H1 (cell line): ENCODE data around the gene SLC27A4. TPM values are rescaled to one million over a fixed set of nuclear protein-coding genes. Genes with fewer than 3 reads are reported as not detected.

Experiments used
- ATF3 ChIP-seq: IDR thresholded peaks from 2 replicates; pipeline ENCODE4 v1.6.1; 2011; ENCODE audit warnings: low read depth, mild to moderate bottlenecking, low read length; ENCODE audit not compliant: insufficient read depth
- BACH1 ChIP-seq: IDR thresholded peaks from 2 replicates; pipeline ENCODE4 v1.6.1; 2012; ENCODE audit warnings: low read length, improper control_type of control experiment
- CBX5 ChIP-seq: fragments of 300-800, 300-1000 bp; sonication (generic); IDR thresholded peaks from 2 replicates; pipeline ENCODE4 v1.7.1; 2016; ENCODE audit warnings: antibody characterized with exemption, low read length, low read depth
- CBX8 ChIP-seq: fragments of 300-800, 300-1000 bp; sonication (generic); IDR thresholded peaks from 2 replicates; pipeline ENCODE4 v1.7.1; 2016; ENCODE audit warnings: low read depth, low read length, borderline replicate concordance
- CEBPB ChIP-seq: IDR thresholded peaks from 2 replicates; pipeline ENCODE4 v1.6.1; 2012; ENCODE audit warnings: low read depth, low read length
- CHD2 ChIP-seq: IDR thresholded peaks from 2 replicates; pipeline ENCODE4 v1.6.1; 2012; ENCODE audit warnings: low read length, improper control_type of control experiment
- GABPA ChIP-seq: IDR thresholded peaks from 2 replicates; pipeline ENCODE4 v1.6.1; 2011; ENCODE audit warnings: mild to moderate bottlenecking, low read length, moderate library complexity, borderline replicate concordance; ENCODE audit not compliant: insufficient read depth
- GTF2F1 ChIP-seq: IDR thresholded peaks from 2 replicates; pipeline ENCODE4 v1.6.1; 2012; ENCODE audit warnings: low read depth, low read length, improper control_type of control experiment, borderline replicate concordance
- KDM1A ChIP-seq: fragments of 200-600, 300-600 bp; sonication (generic); IDR thresholded peaks from 2 replicates; pipeline ENCODE4 v1.7.1; 2016; ENCODE audit warnings: mild to moderate bottlenecking, low read length, borderline replicate concordance
- KDM4A ChIP-seq: IDR thresholded peaks from one replicate; pipeline ENCODE4 v1.7.1; 2012; ENCODE audit warnings: low read depth, mild to moderate bottlenecking, moderate library complexity, low read length, inconsistent platforms; ENCODE audit not compliant: severe bottlenecking
- KDM5A ChIP-seq: fragments of 200-600 bp; IDR thresholded peaks from 2 replicates; pipeline ENCODE4 v1.7.1; 2012; ENCODE audit warnings: mild to moderate bottlenecking, low read length, inconsistent platforms, mixed read lengths
- NANOG ChIP-seq: IDR thresholded peaks from 2 replicates; pipeline ENCODE4 v1.6.1; 2011; ENCODE audit warnings: low read length, low read depth, mild to moderate bottlenecking, inconsistent platforms; ENCODE audit not compliant: insufficient read depth, poor library complexity, severe bottlenecking
- PHF8 ChIP-seq: fragments of 200-600 bp; sonication (generic); conservative IDR thresholded peaks from 2 replicates; pipeline ENCODE4 v1.7.1; 2012; ENCODE audit warnings: low read depth, mild to moderate bottlenecking, inconsistent platforms, low read length, moderate library complexity
- RNF2 ChIP-seq: fragments of 200-900, 300-1000 bp; sonication (generic); IDR thresholded peaks from 2 replicates; pipeline ENCODE4 v1.7.1; 2016; ENCODE audit warnings: borderline replicate concordance, low read depth, mild to moderate bottlenecking, antibody characterized with exemption, low read length; ENCODE audit not compliant: poor library complexity, severe bottlenecking; ENCODE audit errors: missing control alignments
- RXRA ChIP-seq: IDR thresholded peaks from 2 replicates; pipeline ENCODE4 v1.6.1; 2011; ENCODE audit warnings: low read depth, mild to moderate bottlenecking, low read length, moderate library complexity; ENCODE audit not compliant: insufficient read depth
- SIN3A ChIP-seq, 2 experiments: IDR thresholded peaks in 1 of 2; conservative IDR thresholded peaks in 1 of 2; 2 replicates each; pipeline ENCODE4 v1.6.1; 2011 to 2012; ENCODE audit warnings: low read length in 2 of 2, improper control_type of control experiment in 1 of 2, low read depth in 1 of 2, mild to moderate bottlenecking in 1 of 2
- SP2 ChIP-seq: IDR thresholded peaks from 2 replicates; pipeline ENCODE4 v1.6.1; 2012; ENCODE audit warnings: mild to moderate bottlenecking, low read length, inconsistent platforms
- SRF ChIP-seq: IDR thresholded peaks from 2 replicates; pipeline ENCODE4 v1.6.1; 2011; ENCODE audit warnings: mild to moderate bottlenecking, low read depth, low read length, moderate library complexity
- SUZ12 ChIP-seq: fragments of 200-600 bp; sonication (generic); IDR thresholded peaks from 2 replicates; pipeline ENCODE4 v1.6.1; 2012; ENCODE audit warnings: mild to moderate bottlenecking, inconsistent platforms, low read length, moderate library complexity, mixed read lengths
- TAF7 ChIP-seq: optimal IDR thresholded peaks from 2 replicates; pipeline ENCODE3; 2011; ENCODE audit warnings: low read depth, mild to moderate bottlenecking, inconsistent platforms, low read length, moderate library complexity, borderline replicate concordance
- TBP ChIP-seq: IDR thresholded peaks from 2 replicates; pipeline ENCODE4 v1.6.1; 2011; ENCODE audit warnings: low read depth, low read length, improper control_type of control experiment
- TCF12 ChIP-seq: IDR thresholded peaks from 2 replicates; pipeline ENCODE4 v1.6.1; 2011; ENCODE audit warnings: low read depth, mild to moderate bottlenecking, low read length
- YY1 ChIP-seq: IDR thresholded peaks from 2 replicates; pipeline ENCODE4 v1.6.1; 2011; ENCODE audit warnings: low read depth, mild to moderate bottlenecking, low read length
- polyA plus RNA-seq, 7 experiments: library from polyadenylated mRNA; depleted of rRNA in 3 of 7; stranded (reverse) in 5 of 7; unstranded in 2 of 7; fragments of >200 nt in 5 of 7; fragments of 200-250 nt in 2 of 7; gene quantifications; 1 replicate in 5 of 7; 2 replicates in 1 of 7; 4 replicates in 1 of 7; pipeline versions ENCODE4 v1.2.1 to v1.2.3, GENCODE V29; 2011 to 2013; ENCODE audit warnings: missing spikeins in 2 of 7, mixed read lengths in 2 of 7
- total RNA-seq: library from RNA; stranded (reverse); fragmentation: NEBNext Ultra II Directional; extraction: Animal tissue kit (Norgen Biotek cat#: 25700); gene quantifications from 2 replicates; pipeline ENCODE4 v1.2.1, GENCODE V29; 2021
- TF ChIP-seq, protein P1 (sequence below): IDR thresholded peaks from 2 replicates; pipeline ENCODE4 v1.6.1; 2012; ENCODE audit warnings: inconsistent platforms

SLC27A4 gene
- total and polyA plus RNA-seq, 2 of the 8 experiments (the other 6 are each of a cell fraction or from before 2014, with no cell fraction given), result 14.9 to 20.5 TPM

GRCh38 chr9:128321879-128322403 lies 18.4 kb upstream of the SLC27A4 start (continued):
- TF ChIP-seq, protein P1, sequence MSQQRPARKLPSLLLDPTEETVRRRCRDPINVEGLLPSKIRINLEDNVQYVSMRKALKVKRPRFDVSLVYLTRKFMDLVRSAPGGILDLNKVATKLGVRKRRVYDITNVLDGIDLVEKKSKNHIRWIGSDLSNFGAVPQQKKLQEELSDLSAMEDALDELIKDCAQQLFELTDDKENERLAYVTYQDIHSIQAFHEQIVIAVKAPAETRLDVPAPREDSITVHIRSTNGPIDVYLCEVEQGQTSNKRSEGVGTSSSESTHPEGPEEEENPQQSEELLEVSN, result no peak
- TF ChIP-seq CBX5 (no peak), YY1 (no peak), KDM5A (no peak; the same call in 1 of the 2 replicates), CBX8 (no peak), KDM4A (peak; percentile 87), SRF (no peak), TBP (no peak), GABPA (no peak), SP2 (no peak), TCF12 (no peak), NANOG (no peak), CEBPB (no peak), KDM1A (no peak), PHF8 (peak; percentile 86), GTF2F1 (no peak), SIN3A (conservative IDR thresholded peaks at IDR 0.05 in 1 of 2, IDR thresholded peaks at IDR 0.05 in 1 of 2; ENCODE audit: low read depth in 1 of 2, low read length in 2 of 2) (no peak; a peak in 1 of 4 replicates), RNF2 (no peak), TAF7 (peak; percentile 53), ATF3 (peak; percentile 39; the same call in 1 of the 2 replicates), CHD2 (no peak), SUZ12 (no peak), BACH1 (no peak), RXRA (no peak)
